ENCODE data around the gene CMSS1. TPM values are rescaled to one million over a fixed set of nuclear protein-coding genes. Genes with fewer than 3 reads are reported as not detected.

CMSS1 gene
- total and polyA plus RNA-seq, 2 of the 13 experiments (the other 11 are each of a cell fraction or from before 2014, with no cell fraction given): 6.4 to 48.7 TPM

- TF ChIP-seq ZZZ3 (CRISPR knock-in tag; IDR thresholded peaks at IDR 0.05; ENCODE audit: borderline replicate concordance) (no peak), ONECUT2 (CRISPR knock-in tag; IDR thresholded peaks at IDR 0.05) (peak; percentile 65; the same call in 1 of the 2 replicates), HDAC2 (CRISPR knock-in tag; IDR thresholded peaks at IDR 0.05) (peak; percentile 92), TBX2 (CRISPR knock-in tag; IDR thresholded peaks at IDR 0.05; ENCODE audit: borderline replicate concordance) (peak; percentile 54; the same call in 1 of the 2 replicates), ZSCAN5A (CRISPR knock-in tag; IDR thresholded peaks at IDR 0.05; ENCODE audit: borderline replicate concordance) (no peak), HOMEZ (CRISPR knock-in tag; IDR thresholded peaks at IDR 0.05; ENCODE audit: low read depth) (peak; percentile 82), RNF219 (CRISPR knock-in tag; IDR thresholded peaks at IDR 0.05) (no peak), HMGA1 (CRISPR knock-in tag; conservative IDR thresholded peaks at IDR 0.05) (no peak), TFAP4 (IDR thresholded peaks at IDR 0.05; ENCODE audit: borderline replicate concordance, low read depth) (peak; percentile 84; the same call in 1 of the 2 replicates), ZNF574 (CRISPR knock-in tag; IDR thresholded peaks at IDR 0.05) (peak; percentile 59), ZNF644 (CRISPR knock-in tag; IDR thresholded peaks at IDR 0.05; ENCODE audit: low read depth) (0 out of 2 replicates have a peak, but pooled peaks have one; percentile 67), ARNT2 (CRISPR knock-in tag; IDR thresholded peaks at IDR 0.05; ENCODE audit: low read depth) (no peak), FOXA1 (IDR thresholded peaks at IDR 0.05) (no peak), FOXA1 (CRISPR knock-in tag; IDR thresholded peaks at IDR 0.05) (peak; percentile 80), FOXP1 (IDR thresholded peaks at IDR 0.05) (no peak), FOXP1 (CRISPR knock-in tag; IDR thresholded peaks at IDR 0.05) (peak; percentile 85), KDM1A (CRISPR knock-in tag; IDR thresholded peaks at IDR 0.05) (no peak), ZNF296 (CRISPR knock-in tag; conservative IDR thresholded peaks at IDR 0.05) (no peak), ZFYVE20 (CRISPR knock-in tag; IDR thresholded peaks at IDR 0.05; ENCODE audit: borderline replicate concordance, low read depth) (no peak), ZNF550 (CRISPR knock-in tag; IDR thresholded peaks at IDR 0.05; ENCODE audit: borderline replicate concordance) (no peak), SALL1 (CRISPR knock-in tag; IDR thresholded peaks at IDR 0.05) (peak; percentile 98), ZNF354B (CRISPR knock-in tag; IDR thresholded peaks at IDR 0.05) (no peak)
Observed at GRCh38 chr3:100076731-100077529, 259.3 kb downstream of the CMSS1 start (continued).

Data from HepG2 (cell line).